GM19043 (cell line): ENCODE measurements around the gene PKNOX1.
"Not testable (repeated sequence)": the region's sequence is repeated elsewhere in the genome, so short reads cannot be mapped to it uniquely, and the experiment has no call there.

Experiments
- ATAC-seq: cut with Tn5 transposase; IDR thresholded peaks from one replicate; pipeline ENCODE4 v1.9.1; 2021; ENCODE audit warnings: low read depth; ENCODE audit not compliant: unreplicated experiment

Gene PKNOX1

GRCh38 chr21:43045165-43045875 lies 71.0 kb downstream of the PKNOX1 start:
- ATAC-seq: not testable (repeated sequence)

GRCh38 chr21:43045876-43046821 lies 71.8 kb downstream of the PKNOX1 start:
- not testable (repeated sequence) for ATAC-seq

GRCh38 chr21:43053112-43053511 lies 78.8 kb downstream of the PKNOX1 start:
- ATAC-seq: not testable (repeated sequence)

GRCh38 chr21:43062955-43063664 lies 88.7 kb downstream of the PKNOX1 start:
- not testable (repeated sequence) for ATAC-seq

- not testable (repeated sequence) for ATAC-seq
These were observed 90.0 kb downstream of the PKNOX1 start for GRCh38 chr21:43064265-43064917.

GRCh38 chr21:43065991-43066390 lies 91.6 kb downstream of the PKNOX1 start:
- not testable (repeated sequence) for ATAC-seq

- ATAC-seq: not testable (repeated sequence)
These were observed 92.3 kb downstream of the PKNOX1 start for GRCh38 chr21:43066690-43067089.

- not testable (repeated sequence) for ATAC-seq
These were observed 93.7 kb downstream of the PKNOX1 start for GRCh38 chr21:43068065-43068464.

GRCh38 chr21:43069682-43070081 lies 95.3 kb downstream of the PKNOX1 start:
- ATAC-seq: not testable (repeated sequence)

- not testable (repeated sequence) for ATAC-seq
These were observed 98.4 kb downstream of the PKNOX1 start for GRCh38 chr21:43072742-43073141.

- ATAC-seq: not testable (repeated sequence)
These were observed 100.2 kb downstream of the PKNOX1 start for GRCh38 chr21:43074401-43075169.

- ATAC-seq: not testable (repeated sequence)
These were observed 101.0 kb downstream of the PKNOX1 start, which contains the start of gene CBS for GRCh38 chr21:43075170-43076022. Gene CBS, minus strand, starts transcription at chr21:43075835. Its CDS starts 3,642 bp downstream, at chr21:43072193.

- not testable (repeated sequence) for ATAC-seq
These were observed 101.8 kb downstream of the PKNOX1 start for GRCh38 chr21:43076023-43076637.

GRCh38 chr21:43076643-43077042 lies 102.3 kb downstream of the PKNOX1 start:
- not testable (repeated sequence) for ATAC-seq

GRCh38 chr21:43082587-43083300 lies 108.4 kb downstream of the PKNOX1 start:
- not testable (repeated sequence) for ATAC-seq
